Ovary (tissue), 3 donors: Measurements from ENCODE around the gene FALEC.

Source experiments
- EP300 ChIP-seq: sonication (generic); formaldehyde crosslinking; IDR thresholded peaks from one replicate; pipeline ENCODE4 v1.6.1; 2017; ENCODE audit warnings: antibody characterized with exemption
- POLR2A ChIP-seq: fragments of 450-650 bp; IDR thresholded peaks from one replicate; pipeline ENCODE4 v1.6.1; 2017; ENCODE audit warnings: antibody characterized with exemption, mild to moderate bottlenecking, moderate library complexity
- TF ChIP-seq, protein P1 (sequence below), 3 donors: fragments of 450-650 bp in 2 of 3; fragments of 200-600 bp in 1 of 3; IDR thresholded peaks; one replicate each; pipeline versions ENCODE4 v1.5.1 to v1.8.0; 2016 to 2022; ENCODE audit warnings: antibody characterized with exemption in 3 of 3, mild to moderate bottlenecking in 1 of 3
- donor health status: DM: no; HTN: no; CAD: no.

DNA sequence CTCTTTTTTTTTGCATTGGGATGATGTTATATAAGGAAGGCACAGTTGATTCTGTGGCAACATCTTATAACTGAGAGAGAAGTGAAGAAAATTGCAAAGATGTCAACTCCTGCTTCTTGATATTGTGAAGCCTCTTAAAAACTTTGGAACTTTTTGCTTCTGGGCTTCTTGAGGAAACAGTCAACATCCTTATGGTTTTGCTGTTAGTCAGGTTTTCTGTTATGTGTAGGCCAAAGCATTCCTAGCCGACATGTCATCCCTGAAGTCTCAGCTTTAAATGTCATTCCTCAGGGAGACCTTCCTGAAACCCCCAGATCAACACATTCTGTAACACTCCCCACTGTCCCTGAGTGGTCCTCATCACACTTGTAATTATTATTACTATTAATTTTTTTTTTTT, 12.6 kb downstream of the FALEC start:
- TF ChIP-seq POLR2A = no peak
- TF ChIP-seq, protein P1, sequence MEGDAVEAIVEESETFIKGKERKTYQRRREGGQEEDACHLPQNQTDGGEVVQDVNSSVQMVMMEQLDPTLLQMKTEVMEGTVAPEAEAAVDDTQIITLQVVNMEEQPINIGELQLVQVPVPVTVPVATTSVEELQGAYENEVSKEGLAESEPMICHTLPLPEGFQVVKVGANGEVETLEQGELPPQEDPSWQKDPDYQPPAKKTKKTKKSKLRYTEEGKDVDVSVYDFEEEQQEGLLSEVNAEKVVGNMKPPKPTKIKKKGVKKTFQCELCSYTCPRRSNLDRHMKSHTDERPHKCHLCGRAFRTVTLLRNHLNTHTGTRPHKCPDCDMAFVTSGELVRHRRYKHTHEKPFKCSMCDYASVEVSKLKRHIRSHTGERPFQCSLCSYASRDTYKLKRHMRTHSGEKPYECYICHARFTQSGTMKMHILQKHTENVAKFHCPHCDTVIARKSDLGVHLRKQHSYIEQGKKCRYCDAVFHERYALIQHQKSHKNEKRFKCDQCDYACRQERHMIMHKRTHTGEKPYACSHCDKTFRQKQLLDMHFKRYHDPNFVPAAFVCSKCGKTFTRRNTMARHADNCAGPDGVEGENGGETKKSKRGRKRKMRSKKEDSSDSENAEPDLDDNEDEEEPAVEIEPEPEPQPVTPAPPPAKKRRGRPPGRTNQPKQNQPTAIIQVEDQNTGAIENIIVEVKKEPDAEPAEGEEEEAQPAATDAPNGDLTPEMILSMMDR (IDR thresholded peaks at IDR 0.05) = no peak
- TF ChIP-seq EP300 = no peak
